Ammon's horn (tissue), 1 donor: ENCODE measurements around the gene ERGIC1.
"Not testable (repeated sequence)": the region's sequence is repeated elsewhere in the genome, so short reads cannot be mapped to it uniquely, and the experiment has no call there.

Experiments
- DNase-seq: peaks from one replicate; pipeline ENCODE4 v3.0.0-alpha.2; 2016; ENCODE audit warnings: low spot score

The ERGIC1 gene, protein sequence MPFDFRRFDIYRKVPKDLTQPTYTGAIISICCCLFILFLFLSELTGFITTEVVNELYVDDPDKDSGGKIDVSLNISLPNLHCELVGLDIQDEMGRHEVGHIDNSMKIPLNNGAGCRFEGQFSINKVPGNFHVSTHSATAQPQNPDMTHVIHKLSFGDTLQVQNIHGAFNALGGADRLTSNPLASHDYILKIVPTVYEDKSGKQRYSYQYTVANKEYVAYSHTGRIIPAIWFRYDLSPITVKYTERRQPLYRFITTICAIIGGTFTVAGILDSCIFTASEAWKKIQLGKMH

DNA sequence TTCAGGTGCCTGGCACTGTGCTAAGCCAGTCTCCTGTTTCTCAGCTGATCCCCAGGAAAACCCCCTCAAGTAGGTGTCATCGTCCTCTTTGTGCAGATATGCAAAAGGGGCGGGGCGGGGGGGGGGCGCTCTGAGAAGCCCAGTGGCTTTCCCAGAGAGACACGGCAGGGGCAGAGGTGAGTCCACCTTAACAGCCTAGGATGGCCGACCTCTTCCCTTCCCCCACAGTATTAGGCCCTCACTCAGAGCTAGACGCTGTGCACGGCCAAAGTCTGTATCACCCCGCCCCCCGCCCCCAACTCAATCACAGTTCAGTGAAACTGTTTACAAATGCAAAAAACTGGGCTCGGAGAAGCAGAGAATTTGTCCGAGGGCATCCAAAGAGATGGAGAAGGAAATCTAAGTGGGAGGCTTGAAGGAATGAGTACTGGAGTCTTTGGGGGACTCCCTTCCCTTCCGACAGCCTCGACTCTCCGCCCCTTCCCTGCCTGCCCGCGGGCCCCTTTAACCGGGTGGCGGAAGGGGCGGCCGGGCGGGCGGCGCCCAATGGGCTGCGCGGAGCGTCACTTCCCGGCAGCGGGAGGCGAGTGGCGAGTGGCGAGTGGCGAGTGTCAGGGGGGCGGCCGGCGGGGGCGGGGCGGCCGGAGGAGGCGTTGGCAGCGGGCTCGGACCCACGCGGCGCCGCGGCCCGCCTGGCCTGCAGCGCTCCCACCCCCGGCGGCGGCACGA lies at the start of gene ERGIC1:
Gene ERGIC1, plus strand, starts transcription at position 566 of the 729 bp plus-strand sequence. Its CDS starts 163 bp downstream, at position 729.
- peak; percentile 89 for DNase-seq

DNA sequence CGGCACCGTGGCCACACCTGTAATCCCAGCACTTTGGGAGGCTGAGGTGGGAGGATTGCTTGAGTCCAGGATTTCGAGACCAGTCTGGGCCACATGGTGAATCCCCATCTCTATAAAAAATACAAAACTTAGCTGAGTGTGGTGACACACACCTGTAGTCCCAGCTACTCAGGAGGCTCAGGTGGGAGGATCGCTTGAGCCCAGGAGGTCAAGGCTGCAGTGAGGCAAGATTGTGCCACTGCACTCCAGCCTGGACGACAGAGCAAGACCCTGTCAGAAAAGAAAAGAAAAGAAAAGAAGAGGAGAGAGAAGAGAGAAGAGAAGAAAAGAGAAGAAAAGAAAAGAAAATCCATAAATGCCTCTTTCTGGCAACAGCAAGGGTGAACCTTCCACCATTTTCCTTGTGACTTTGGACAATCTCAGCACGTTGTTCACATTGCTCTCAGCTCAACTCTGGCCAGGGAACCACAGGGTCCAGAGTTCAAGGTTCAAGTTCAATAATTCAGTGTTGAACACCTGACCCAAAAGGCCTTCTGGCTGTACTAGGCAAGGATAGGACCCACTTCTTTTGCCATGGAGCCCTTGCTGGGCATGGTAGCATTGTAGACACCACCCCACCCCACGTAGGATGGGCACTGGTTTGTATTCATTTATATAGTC lies 48.5 kb upstream of the ERGIC1 start:
- DNase-seq: no peak

DNA sequence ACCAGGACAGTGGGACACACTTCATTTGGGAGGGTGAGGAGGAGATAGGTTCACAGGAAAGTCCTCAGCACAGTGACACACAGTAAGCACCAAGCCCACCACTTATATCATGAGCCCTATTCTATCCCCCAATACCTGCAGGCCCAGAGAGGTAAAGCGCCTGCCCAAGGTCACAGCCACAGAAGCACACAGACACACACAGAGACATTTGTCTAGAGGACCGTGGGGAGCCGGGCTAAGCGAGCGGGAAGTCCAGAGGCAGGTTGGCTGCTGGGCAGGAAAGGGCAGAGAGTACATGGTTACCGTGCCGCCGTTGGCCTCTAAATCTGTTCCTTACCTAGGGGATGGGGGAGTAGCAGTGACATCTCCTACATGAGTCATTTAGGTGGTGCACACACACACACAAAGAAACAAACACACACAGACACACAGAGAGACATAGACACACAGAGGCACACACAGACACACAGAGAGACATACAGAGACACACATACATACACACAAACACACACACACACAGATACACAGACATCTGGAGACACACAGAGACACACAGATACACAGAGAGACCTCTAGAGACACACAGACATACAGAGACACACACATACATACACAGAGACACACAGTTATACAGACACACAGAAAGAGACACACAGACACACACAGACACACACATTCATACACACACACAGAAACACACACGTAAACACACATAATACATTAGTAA lies 47.2 kb upstream of the ERGIC1 start:
- no peak for DNase-seq

- DNase-seq: not testable (repeated sequence)
Observed at GRCh38 chr5:172787538-172787937, 46.5 kb upstream of the ERGIC1 start.

DNA sequence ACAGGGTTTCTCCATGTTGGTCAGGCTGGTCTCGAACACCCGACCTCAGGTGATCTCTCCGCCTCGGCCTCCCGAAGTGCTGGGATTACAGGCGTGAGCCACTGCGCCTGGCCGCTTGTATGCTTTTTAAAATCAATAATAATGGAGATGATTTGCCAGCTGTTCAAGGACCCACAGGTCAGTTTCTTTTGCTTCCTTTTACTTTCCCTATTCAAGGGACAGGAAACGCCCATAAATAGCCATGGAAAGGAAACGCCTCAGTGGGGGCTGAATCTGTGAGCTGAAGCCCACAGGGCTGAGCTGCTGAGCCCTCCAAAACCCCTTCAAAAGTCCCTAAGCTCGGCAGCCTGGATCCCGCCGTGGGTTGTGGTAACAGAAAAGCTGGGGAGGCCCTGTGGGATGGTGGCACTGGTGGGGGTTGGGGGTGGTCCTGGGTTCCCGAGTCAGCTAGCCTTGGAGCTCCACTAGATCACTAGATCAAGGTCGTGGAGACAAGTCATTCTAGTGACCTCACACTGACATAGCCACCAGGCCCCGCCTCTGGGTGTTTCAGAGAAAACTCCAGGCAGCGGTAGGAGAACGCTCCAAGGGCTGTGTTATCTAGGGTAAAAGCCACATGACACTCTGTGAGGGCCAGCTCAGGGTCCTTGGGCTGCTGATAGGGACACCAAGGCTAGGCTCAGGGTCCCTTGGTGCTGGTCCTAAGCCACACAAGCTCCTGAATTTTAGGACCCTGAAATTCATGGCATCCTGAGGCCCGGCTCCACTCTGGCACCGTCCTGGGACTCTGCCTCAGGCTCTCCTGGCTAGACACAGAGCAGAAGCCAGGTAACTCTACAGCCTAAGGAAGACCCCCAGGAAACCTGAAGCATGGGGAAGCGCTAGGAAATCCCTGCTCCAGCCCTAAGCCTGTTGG lies 45.0 kb upstream of the ERGIC1 start:
- no peak for DNase-seq

- DNase-seq: peak; percentile 37
Observed at GRCh38 chr5:172789687-172790495, 44.2 kb upstream of the ERGIC1 start.

GRCh38 chr5:172790496-172790889 lies 43.6 kb upstream of the ERGIC1 start:
- no peak for DNase-seq

DNA sequence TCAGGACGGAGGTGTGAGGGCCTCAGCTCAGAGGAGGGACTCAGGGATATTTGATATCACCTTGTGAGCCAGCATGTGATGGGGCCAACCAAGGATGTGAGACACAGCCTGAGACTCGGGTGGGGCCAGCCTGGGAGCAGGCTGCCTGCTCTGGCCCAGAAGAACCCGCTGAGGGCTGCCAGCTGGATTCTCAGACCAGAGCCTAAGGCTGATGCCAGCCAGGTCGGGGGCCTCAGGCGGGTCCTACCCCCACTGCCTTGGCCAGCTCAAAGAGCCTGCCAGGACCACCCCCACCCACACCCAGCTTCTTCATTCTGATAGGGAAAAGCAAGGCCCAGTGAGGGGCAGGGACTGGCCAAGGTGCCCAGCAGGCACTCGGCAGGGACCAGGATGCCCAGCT lies 42.8 kb upstream of the ERGIC1 start:
- DNase-seq: no peak

- DNase-seq: no peak
Observed at GRCh38 chr5:172791726-172792445, 42.2 kb upstream of the ERGIC1 start.

DNA sequence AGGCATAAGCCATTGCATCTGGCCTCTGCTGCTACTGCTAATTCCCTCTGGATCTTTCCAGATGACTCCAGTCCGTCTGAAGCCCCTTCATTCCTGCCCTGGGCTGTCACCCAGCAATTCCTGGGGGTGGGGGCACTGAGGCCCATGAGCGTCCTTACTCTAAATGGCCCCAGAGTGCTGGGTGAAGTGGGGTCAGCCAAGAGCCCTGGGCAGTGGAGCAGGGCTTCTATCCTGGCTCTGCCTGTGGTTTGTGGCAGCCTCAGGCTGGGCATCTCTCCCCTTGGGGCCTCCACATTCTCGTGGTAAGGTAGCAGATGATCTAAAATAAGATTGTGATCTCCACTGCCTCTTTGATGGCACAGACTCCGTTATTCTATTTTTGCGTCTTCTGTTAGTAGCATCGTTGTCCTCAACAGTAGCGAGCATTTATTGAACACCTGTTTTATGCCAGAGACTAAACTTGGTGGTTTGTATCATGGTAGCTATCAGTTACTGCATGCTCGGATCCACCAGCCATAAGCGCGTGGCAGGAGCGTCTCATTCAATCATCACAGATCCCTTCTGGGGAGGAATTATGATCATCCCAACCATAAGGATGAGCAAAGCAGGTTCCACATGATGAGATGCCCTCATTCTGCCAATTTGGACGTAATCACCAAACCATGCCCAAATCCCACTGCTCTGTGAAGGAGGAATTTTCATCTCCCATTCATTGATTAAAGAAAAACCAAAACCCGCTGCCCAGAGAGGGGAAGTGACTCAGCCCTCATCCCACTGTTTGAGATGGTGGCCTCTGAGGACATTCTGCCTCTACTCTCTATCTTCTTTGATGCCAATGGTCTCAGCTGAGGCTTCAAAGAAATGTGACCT lies 41.1 kb upstream of the ERGIC1 start:
- DNase-seq: no peak

DNA sequence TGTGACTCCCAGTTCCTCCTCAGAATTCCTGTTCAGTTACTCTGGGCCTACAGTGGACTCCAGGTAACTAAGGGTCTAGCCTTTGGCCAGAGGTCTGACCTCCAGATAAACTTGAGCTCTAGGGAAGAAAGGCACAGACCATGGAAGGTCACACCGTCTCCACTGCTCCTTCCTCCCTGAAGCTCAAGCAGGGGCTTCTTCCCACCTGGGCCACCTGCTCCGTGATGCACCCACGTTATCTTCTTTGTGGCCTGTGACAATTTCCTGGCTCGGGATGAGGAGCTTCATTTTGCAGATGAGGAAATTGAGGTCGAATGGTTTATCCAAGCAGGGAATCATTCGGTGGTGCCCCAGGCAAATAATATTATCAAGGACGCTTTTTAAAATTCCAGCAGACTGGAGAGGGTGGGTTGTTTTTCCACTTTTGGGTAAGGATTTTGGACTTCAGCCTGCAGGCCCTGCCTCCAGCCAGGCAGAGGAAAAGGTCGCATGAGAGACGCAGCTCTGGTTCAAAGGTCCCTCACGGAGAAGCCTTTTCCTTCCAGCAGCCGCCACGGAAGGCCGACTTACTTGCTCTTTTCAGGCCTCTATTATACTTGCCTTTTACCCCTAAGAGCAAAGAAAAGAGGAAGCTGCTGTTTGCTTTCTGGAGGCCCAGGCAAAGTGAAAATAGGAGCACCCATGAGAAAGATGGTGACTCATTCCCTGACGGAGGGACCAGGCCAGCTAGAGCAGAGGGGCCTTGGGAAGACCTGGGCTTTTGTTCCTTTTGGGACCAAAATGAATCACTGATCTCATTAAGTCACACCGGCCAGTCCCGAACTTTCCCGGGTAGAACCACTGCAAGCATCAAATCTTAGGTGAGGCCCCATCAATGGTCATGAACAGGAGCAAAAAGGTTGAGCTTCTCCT lies 40.2 kb upstream of the ERGIC1 start:
- no peak for DNase-seq

GRCh38 chr5:172795318-172795977 lies 38.6 kb upstream of the ERGIC1 start:
- DNase-seq: no peak

GRCh38 chr5:172796306-172796705 lies 37.7 kb upstream of the ERGIC1 start:
- DNase-seq: no peak

- DNase-seq: no peak
Observed at GRCh38 chr5:172797771-172798191, 36.3 kb upstream of the ERGIC1 start.

- peak; percentile 56 for DNase-seq
Observed at GRCh38 chr5:172798422-172799215, 35.4 kb upstream of the ERGIC1 start.

DNA sequence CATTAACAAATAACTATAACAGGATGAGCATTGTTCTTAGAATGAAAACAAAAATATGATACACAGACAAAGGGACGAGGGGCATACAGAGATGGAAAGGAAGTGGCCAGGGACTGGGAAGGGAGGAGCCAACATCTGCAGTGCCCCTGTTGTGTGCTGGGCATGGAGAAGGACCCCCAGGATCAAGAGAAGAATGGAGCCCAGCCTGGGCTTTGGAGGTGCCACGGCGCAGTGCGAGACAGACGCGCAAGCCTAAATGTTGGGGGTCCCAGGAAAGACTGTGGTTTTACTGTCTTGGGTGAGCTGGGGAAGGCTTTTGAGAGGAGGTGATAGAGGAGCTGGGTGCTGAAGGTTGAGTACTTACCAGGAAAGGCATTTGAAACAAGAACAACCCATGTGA lies 34.6 kb upstream of the ERGIC1 start:
- DNase-seq: no peak
